Measurements from ENCODE around the gene SYPL2.
"Not testable (repeated sequence)": the region's sequence is repeated elsewhere in the genome, so short reads cannot be mapped to it uniquely, and the experiment has no call there.

Gene SYPL2

GRCh38 chr1:109472779-109473178 lies 6.4 kb downstream of the SYPL2 start:
- no peak for DNase-seq

DNA sequence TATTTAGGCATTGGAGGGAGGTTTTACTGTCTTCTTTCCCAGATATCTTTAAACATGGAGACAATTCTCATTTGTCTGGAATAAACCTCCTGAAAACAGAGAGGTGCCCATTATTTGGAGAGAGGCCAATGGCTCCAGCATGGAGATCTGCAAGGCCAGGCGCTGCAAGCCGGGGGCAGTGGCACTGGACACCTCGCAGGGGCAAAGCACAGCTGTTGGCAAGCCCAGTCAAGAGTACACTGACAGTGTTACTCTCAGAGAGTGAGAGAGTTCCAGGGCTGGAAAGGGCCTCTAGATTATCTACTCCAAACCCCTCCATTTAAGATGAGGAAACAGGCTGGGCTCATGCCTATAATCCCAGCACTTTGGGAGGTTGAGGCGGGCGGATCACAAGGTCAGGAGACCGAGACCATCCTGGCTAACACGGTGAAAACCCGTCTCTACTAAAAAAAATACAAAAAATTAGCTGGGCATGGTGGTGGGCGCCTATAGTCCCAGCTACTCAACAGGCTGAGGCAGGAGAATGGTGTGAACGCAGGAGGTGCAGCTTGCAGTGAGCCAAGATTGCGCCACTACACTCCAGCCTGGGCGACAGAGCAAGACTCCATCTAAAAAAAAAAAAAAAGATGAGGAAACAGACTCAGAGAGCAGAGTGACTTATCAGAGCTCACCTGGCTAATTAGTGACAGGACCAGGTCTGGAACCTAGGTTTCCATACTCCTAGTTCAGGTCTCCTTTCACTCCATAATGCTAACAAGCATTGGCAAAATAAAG lies 7.1 kb downstream of the SYPL2 start:
- not testable (repeated sequence) for DNase-seq

DNA sequence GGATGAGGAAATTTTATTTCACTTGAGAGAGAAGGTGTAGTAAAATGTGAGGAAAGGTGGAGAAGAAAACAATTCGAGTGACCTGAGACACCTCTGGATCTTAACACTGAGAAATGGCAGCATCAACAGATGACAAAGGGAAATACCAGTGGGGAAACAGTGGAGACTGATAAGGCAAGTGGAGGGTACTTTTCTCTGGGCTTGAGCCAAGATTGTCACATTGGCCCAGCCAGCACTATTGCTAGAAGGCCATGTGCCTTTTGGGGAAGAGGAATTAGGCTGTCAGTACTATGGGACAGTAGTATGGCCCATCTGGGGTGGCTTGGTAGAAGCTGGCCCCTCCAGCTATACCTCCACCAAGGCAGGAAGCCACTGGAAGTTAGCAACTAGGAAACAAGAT lies 8.4 kb downstream of the SYPL2 start:
- no peak for DNase-seq

- no peak for DNase-seq
Measured at GRCh38 chr1:109475261-109475660, 8.9 kb downstream of the SYPL2 start.

DNA sequence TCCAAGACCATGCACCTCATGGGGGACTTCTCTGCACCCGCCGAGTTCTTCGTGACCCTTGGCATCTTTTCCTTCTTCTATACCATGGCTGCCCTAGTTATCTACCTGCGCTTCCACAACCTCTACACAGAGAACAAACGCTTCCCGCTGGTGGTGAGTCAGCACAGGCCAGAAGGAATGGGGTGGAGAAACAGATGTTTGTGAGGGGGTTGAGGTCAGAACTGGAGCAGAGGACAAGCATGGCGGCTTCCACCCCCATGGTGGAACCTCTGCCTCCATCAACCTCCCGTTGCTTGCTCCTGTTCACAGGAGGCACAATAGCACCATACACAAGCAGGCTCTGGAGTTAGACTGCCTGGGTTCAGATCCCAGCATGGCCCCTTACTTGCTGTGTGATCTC lies 10.5 kb downstream of the SYPL2 start:
- DNase-seq = no peak

- DNase-seq = no peak
Measured at GRCh38 chr1:109477821-109478220, 11.5 kb downstream of the SYPL2 start.

DNA sequence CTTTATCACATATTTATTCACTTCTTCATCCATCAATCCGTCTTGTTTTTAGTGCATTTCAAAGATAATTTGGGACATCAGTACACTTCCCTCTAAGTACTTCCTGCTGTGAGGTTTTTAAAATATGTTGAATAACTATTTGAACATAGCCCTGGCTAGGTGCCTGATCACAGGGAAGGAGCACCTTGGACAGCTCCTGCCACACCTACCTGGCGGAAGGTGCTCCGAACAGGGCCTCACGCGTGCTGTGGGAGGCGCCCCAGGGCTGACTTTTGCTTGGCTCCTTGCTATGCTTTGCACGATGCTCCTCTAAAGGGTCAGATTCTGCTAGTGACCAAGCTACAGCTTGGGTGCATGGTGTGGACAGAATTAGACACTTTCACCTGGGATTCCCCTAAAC lies 12.5 kb downstream of the SYPL2 start:
- DNase-seq = peak in 1 of 2 experiments; percentile 38

GRCh38 chr1:109479311-109479710 lies 13.0 kb downstream of the SYPL2 start:
- no peak for DNase-seq

DNA sequence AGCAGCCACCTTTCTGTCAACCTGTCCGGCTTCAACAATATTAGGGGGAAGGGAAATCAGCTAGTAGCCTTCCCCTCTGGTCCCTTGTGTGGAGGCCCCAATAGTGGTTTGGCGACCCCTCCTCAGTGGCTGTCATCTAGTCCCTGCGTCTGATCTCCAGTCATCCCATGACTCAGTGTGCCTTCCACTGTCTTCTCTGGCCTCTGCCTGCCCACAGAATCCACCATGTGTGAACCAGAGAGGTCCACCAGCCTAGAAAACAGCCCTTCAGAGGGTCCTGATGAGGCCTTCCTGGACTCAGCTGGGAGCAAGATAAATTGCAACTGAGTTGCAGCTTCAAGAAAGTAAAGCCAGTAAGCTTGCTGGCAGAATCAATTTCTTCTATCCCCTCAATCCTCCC lies 13.6 kb downstream of the SYPL2 start:
- DNase-seq = no peak

DNA sequence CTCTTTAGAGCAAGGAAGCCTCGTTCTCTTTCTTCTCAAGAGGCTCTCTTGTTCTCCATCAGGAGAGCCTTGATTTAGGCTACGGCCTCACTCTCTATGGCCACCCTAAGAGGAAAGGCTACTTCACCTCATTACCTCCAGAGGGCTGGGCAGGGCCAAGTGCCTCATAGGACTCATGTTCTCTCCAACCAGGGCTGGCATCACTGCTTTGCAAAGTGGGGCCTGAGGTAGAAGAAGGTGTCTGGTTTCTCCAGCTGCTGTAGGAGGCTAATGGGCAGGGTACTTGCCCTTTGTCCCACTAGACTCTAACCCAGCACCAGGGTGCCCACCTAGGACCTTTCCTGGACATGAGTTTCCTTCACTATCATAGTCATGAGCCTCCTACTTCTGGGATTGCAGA lies 15.3 kb downstream of the SYPL2 start:
- no peak for DNase-seq

- no peak for DNase-seq
Measured at GRCh38 chr1:109482242-109482641, 15.9 kb downstream of the SYPL2 start.

- no peak for DNase-seq
Measured at GRCh38 chr1:109482791-109483671, 16.7 kb downstream of the SYPL2 start.

- peak; percentile 90 to 94 for DNase-seq
Measured at GRCh38 chr1:109483672-109484518, 17.5 kb downstream of the SYPL2 start, which contains the start of gene ATXN7L2. TSS of gene ATXN7L2 (plus strand) at chr1:109483905. CDS start at chr1:109483954, 49 bp downstream.

DNA sequence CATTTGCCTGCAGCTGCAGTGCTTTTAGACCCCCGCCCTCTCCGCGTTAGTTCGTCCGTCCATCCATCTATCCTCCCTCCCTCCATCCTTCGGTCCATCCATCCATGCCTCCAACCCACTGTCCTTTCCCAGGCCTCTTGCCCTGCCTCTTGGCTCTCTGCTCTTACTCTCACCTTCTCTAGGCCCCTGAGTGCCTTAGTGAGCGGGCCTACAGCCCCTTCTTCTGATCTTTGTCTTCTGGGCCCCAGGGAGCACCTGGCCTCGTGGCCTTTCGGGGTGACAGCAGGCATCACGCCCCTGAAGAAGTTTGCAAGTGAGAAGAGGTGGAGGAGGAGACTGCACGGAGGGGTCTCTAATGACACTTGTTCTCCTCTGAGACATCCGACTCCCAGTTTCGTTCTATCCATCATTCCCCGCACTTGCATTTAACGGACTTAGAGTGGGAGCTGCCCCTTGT lies 18.2 kb downstream of the SYPL2 start:
- peak; percentile 47 to 49 for DNase-seq

DNA sequence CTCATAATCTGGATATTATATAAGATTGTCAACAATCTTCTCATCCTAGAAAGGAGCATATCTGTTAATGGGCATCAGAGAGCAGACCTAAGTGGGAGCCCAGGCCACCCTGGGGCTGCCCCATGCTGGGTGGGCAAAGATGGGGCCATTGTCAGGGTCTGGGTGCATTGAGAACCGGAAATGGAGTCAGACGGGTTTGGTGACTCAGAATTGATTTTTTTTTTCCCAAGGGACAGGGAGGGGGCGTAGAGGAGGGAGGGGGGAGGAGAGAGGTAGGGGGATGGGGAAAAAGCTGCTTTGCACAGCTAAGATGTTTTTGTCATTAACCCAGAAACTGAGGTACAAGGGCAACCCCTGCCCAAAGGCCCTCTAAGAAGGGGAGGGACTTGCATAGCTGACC lies 18.7 kb downstream of the SYPL2 start:
- DNase-seq = peak; percentile 33 to 39

DNA sequence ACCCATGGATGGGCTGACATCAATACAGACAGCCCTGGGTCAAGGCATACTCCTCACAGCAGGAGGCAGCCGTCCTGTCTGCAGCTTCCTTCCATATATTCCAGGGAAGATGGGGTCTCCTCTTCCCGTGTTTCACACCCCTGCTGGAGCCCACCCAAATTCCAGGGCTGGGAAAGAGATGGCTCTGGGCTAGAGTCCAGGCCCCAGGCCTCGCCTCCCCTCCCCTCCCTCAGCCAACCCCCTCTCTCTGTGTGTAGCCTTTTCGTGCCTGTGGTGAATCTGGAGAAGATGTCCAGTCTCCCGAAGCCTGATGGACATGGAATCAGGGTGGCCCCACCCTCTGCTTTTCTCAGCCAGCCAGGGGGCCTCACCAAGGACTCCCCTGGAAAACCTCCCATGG lies 20.9 kb downstream of the SYPL2 start:
- no peak for DNase-seq

DNA sequence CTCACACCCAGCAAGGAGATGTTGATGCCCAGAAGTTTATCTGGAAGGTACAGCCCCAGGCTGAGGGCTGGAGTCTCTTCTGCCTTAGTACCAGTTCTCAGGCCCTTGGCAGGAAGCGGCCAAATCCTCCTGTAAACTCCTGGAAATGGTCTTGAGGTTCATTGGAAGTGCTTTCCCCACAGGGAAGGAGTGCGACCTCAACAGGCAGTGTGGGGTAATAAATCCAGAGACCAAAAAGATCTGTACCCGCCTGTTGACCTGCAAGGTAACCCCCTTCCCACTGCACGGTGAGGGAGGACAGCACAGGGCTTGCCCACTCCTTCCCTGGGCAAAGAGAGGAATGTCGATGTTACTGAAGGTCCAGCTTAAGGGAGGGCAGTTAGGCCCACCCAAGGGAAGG lies 21.9 kb downstream of the SYPL2 start:
- no peak for DNase-seq

GRCh38 chr1:109488696-109489095 lies 22.4 kb downstream of the SYPL2 start:
- DNase-seq = no peak

DNA sequence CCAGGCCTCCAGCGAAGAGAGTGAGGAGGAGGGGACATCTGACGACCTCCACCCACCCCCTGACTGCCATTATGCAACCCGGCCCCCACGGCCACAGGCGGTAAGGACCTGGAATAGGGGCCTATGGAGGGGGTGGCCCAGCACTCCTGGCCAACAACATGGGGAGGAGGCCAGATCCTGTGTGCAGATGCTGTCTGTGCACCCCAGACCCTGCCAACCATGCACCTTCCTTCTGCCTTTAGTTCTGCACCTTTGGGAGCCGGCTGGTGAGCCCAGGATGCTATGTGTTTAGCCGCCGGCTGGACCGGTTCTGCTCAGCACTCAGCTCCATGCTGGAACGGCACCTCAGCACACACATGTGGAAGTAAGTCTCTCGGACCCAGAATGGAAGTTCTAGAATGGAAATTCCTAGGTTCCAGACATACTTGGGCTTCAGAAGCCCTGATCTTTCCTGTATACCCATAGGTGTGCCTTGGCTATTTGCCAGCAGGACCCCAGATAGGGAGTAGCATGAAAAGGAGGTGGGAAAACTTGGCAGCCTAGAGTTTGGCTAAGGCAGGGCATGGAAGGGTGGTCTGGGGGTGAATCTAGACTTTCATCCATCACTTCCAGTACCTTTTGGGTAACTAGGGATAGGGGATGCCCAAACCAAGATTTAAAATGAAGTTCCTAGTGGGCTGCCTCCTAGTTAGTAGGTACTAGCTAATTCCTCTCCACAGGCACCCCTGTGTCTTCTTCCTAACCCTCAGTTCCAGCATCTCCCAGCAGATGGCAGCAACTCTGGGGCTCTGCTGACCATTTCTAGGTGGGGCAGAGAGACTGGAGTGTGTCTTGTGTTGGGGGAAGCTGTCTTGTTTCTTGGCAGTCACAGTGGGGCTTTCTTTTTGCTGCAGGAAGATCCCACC lies 23.9 kb downstream of the SYPL2 start:
- DNase-seq = peak; percentile 78 to 80

- no peak for DNase-seq
Measured at GRCh38 chr1:109490934-109491302, 24.6 kb downstream of the SYPL2 start.

DNA sequence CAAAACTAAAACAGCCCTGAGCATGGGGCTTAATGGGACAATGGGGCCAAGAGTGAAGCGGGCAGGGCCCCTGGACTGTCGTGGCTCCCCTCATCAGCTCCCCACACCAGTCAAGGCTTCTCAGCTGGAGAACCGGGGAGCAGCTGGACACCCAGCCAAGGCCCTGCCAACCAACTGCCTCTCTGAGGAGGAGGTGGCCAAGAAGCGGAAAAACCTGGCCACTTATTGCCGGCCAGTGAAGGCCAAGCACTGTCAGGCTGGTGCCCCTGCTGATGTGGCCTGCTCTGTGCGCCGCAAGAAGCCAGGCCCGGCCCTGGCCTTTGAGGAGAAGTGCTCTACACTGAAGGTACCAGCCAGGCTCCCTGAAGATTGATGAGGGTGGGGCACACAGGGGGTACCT lies 25.0 kb downstream of the SYPL2 start:
- DNase-seq = no peak

DNA sequence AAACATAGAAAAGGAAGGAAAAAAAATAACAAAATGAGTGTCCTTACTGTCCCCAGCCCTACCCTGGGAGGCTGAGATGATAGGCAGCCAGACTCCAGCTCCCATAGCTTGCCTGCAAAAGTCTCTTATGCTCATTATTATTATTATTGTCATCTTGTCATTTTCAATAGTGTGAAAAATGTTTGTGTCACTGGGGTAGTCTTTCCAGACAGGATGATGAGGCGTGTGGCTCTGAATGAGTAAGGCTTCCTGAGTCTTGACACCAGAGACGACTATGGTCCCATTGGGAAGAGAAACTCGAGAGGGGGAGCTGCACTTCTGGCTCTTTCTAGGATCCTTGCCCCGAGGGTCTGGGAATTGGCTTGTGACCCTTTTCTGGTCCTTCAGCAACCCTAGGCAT lies 26.4 kb downstream of the SYPL2 start:
- no peak for DNase-seq

All from activated T-cell treated with anti-CD3 and anti-CD28 coated beads, Interleukin-2, amount 50 U/mL, for 48 hours (primary cell).